SH-SY5Y (cell line): ENCODE measurements around the gene PROCA1.

ENCODE experiments used
- GATA2 ChIP-seq: IDR thresholded peaks from 2 replicates; pipeline ENCODE4 v1.6.1; 2011; ENCODE audit warnings: mild to moderate bottlenecking, low read depth, low read length
- GATA3 ChIP-seq: IDR thresholded peaks from 2 replicates; pipeline ENCODE4 v1.6.1; 2011; ENCODE audit warnings: low read depth, mild to moderate bottlenecking, low read length, moderate library complexity

Gene PROCA1

GRCh38 chr17:28724500-28725165, 12.9 kb upstream of the PROCA1 start:
- TF ChIP-seq GATA2, result no peak
- no peak for TF ChIP-seq GATA3

GRCh38 chr17:28723159-28723835, 11.6 kb upstream of the PROCA1 start:
- TF ChIP-seq GATA2 (no peak), GATA3 (no peak)

DNA sequence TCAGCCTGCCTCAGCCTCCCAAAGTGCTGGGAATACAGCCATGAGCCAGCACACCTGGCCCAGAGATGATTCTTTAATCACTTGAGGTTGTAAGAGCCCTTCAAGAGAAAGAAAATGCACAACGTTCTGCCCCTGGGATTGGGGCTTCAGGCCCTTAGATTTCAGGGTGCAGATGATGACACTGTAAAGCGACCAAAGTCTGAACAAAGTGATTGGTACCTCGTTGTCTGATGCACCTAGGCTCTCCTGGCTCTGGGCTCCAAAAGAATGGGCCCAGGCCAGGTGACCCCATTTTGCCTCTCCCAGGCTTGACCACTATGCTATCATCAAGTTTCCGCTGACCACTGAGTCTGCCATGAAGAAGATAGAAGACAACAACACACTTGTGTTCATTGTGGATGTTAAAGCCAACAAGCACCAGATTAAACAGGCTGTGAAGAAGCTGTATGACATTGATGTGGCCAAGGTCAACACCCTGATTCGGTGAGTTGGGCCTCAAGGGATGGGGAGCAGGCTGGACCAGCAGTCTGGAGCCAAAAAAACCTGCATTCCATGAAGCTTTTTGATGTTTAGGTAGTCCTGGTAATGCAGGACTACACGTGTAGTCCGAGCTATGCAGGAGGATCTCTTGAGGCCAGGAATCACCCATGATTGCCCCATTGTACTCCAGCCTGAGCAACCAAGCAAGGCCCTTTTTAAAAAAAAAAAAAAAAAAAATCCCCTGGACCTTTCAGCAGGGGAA, 10.9 kb upstream of the PROCA1 start:
- TF ChIP-seq GATA3 (no peak), GATA2 (no peak)

DNA sequence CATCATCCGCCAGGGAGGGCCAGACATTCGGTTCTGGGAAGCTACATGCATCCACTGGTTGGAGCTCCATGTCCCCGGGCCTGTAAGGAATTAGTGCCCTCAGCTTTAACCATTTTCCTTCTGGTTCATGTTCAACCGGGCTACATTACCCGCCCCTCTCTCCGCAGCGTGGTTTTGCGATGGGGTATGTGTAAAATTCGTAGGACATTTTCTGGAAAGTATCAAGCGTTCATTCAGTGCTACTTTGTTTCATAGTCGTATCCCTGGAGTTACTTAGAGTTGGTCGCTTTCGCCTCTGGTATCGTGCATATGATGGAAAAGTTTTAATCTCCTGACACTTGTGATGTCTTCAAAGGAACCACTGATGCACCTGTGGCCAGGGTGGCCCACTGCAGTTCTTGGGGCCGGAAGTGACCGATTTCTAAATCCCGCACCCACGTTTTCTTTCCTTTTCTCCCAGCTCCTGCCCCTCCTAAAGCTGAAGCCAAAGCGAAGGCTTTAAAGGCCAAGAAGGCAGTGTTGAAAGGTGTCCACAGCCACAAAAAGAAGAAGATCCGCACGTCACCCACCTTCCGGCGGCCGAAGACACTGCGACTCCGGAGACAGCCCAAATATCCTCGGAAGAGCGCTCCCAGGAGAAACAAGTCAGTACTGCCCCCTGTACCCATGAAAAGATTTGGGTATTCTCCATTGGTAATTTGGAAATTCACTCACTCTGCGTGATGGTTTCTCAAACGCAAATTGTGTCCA, 8.7 kb upstream of the PROCA1 start:
- TF ChIP-seq GATA3, result no peak
- no peak for TF ChIP-seq GATA2

DNA sequence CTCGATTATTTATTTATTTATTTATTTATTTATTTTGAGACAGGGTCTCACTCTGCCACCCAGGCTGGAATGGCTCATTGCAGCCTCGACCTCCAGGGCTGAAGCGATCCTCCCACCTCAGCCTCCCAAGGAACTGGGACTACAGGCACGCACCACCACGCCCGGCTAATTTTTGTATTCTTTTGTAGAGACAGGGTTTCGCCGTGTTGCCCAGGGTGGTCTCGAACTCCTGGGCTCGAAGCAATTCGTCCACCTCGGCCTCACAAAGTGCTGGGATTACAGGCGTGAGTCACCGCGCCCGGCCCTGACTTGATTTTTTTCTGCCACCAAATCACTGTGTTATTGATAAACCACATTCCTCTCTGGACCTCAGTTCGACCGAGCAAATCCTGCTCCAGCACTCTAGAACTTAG, 7.3 kb upstream of the PROCA1 start:
- TF ChIP-seq GATA2, result no peak
- no peak for TF ChIP-seq GATA3

DNA sequence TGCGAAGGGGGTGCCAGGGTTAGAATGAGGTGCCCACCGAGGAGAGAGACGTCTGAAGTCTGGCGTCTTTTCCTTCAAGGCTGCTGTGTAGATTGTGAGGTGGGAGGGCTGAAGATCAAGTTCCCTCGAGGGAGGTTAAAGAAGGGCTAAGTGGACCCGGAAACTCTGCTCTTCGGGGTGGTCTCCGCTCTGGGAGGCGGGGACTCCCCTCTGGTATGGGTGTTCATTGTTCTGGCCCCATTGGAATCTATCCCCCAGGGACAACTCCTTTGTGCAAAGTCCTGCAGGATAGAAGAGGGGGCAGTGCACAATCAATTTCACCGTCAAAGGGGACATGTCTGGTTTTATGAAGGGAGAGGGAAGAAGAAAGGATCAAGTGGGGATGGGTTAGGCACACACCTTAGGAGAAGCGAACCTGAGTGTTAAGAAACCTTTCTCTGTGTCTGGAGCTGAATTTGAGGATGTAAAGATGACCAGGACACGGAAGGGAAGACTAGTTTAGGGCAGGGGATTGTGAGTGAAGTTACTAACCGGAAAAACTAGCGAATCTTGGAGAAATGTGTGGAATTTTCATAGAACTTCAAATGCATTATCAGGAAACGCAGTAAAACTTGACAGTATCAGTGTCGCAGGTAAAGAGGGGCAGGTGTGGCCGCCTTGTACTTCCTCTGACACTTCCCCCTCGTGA, 6.8 kb upstream of the PROCA1 start:
- no peak for TF ChIP-seq GATA3
- no peak for TF ChIP-seq GATA2

DNA sequence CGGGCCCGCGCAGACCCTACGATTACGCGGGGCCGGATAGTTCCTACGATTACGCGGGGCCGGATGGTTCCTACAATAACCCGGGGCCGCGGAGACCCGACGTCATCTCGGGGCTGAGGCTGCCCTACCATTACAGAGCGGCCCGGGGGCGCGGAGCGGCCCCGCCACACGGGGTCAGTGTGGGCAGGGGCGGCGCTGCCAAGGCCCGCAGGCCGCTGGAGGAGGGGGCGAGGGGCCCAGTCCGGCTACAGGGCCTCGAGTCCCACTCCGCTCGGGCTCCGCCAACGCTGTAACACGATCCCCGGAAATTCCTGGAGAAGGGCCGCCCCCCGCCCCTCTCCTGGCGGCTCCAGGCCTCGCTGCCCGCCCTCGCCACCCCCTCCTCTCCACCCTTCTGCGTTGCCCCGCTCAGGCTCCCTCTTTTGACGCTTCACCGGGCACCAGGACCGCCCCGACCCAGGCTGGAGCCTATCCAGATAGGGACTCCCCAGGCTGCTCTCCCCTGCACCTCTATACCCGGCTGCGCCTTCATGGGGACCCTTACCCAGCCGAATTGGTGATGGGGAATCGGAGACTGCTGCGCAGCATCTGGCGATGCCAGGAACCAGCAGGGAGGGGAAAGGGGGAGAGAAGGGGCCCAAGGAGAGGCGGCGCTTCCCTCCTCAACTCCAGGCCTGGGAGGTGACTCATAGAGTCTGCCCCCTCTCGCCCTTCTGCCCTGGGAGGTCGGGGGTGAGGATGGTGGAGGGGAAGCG, 6.1 kb upstream of the PROCA1 start, which contains the start of gene RAB34:
Gene RAB34 (minus strand): TSS at position 291 of the 755 bp plus-strand sequence. CDS start 602 bp downstream, outside the sequence.
- TF ChIP-seq GATA2, result no peak
- TF ChIP-seq GATA3, result no peak

DNA sequence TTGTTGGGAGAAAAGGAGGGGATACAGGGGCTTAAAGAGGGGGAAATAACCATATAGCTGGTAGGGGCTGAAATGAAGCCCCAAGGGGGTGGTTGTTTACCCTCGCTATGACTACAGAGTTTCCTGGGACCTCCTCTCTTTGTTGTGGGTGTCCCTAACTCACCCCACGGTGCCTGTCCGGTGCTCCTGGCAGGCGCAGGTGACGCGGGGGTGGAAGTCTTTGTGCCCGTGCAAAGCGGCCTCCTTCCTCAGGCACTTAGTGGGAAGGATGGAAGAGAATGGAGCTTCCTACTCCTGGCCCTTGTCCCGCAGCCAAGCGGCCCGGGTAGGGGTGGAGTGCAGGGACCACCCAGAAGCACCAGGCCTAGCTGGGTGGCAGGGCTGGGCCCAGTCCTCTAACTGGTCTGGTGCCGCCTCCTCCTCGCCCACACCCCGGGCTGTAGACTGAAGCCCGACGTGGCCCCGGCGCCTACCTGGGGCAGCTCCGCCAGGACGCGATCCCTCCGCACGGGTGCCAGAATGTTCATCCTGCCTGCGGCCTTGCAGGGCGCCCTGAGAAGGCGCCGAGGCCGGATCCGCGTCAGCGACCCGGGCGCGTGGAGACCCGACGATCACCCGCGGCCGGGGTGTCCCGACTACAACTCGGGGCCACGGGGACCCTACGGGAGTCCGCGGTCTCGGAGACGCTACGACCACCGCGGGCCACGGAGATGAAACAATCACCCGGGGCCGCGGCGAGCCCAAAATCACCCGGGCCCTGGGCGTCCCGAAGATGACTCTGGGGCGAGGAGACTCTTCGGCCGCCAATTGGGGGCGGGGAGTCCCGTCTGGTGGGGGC, 5.3 kb upstream of the PROCA1 start:
- TF ChIP-seq GATA3, result no peak
- TF ChIP-seq GATA2, result no peak

- TF ChIP-seq GATA3, result no peak
- no peak for TF ChIP-seq GATA2
Observed at GRCh38 chr17:28715217-28715616, 3.5 kb upstream of the PROCA1 start.

- TF ChIP-seq GATA3 (no peak), GATA2 (no peak)
Observed at GRCh38 chr17:28714281-28714680, 2.6 kb upstream of the PROCA1 start.

GRCh38 chr17:28712705-28713415, 1.2 kb upstream of the PROCA1 start:
- no peak for TF ChIP-seq GATA3
- no peak for TF ChIP-seq GATA2
